GM21526 (cell line): ENCODE results near the gene RAB41.
"Not testable (repeated sequence)": the region's sequence is repeated elsewhere in the genome, so short reads cannot be mapped to it uniquely, and the experiment has no call there.

Experiments
- ATAC-seq: cut with Tn5 transposase; IDR thresholded peaks from one replicate; pipeline ENCODE4 v1.9.1; 2021; ENCODE audit warnings: moderate library complexity; ENCODE audit not compliant: unreplicated experiment, low FRiP score

Gene RAB41

DNA sequence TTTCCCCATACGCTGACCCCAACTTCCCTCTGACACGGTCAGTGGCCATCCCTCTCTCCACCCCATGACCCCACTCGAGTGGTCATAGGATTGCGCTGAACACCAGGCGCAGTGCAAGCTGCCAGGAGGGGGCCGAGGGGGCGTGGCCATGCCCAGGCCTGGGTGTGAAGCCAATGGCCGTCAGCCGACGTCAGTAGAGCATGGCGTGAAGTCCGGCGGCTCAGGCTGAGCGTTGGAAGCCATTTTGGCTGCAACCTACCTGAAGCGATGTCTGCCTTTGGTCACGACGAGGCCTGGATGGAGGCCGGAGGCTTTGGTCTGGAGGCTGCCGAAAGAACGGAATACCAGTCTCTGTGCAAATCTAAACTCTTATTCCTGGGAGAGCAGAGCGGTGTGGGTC, at the start of gene RAB41:
Gene RAB41, plus strand, starts transcription at position 222 of the 400 bp plus-strand sequence. Its CDS starts 46 bp downstream, at position 268.
- ATAC-seq: no peak

- ATAC-seq: no peak
Measured at GRCh38 chrX:70234355-70234754, 47.6 kb upstream of the RAB41 start, which contains the start of gene AWAT1. AWAT1 (plus strand) TSS chrX:70234655; CDS start chrX:70234696, 41 bp downstream.

- ATAC-seq: no peak
Measured at GRCh38 chrX:70240751-70241150, 41.2 kb upstream of the RAB41 start.

GRCh38 chrX:70241501-70241900, 40.5 kb upstream of the RAB41 start:
- ATAC-seq: no peak

DNA sequence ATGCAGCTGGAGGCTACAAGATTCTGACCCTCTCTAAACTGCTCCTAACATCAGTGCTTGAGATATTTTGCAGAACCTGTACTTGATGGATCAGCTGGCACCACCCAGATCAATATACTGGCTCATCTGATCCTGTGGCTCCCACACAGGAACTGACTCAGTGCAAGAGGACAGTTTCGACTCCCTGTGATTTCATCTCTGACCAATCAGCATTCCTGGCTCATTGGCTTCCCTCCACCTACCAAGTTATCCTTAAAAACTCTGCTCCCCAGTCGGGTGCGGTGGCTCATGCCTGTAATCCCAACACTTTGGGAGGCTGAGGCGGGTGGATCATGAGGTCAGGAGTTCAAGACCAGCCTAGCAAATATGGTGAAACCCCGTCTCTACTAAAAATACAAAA, 38.4 kb upstream of the RAB41 start:
- ATAC-seq: not testable (repeated sequence)

GRCh38 chrX:70244881-70245280, 37.1 kb upstream of the RAB41 start:
- ATAC-seq: no peak

- ATAC-seq: no peak
Measured at GRCh38 chrX:70247252-70247651, 34.7 kb upstream of the RAB41 start.

- no peak for ATAC-seq
Measured at GRCh38 chrX:70252491-70252890, 29.5 kb upstream of the RAB41 start.

DNA sequence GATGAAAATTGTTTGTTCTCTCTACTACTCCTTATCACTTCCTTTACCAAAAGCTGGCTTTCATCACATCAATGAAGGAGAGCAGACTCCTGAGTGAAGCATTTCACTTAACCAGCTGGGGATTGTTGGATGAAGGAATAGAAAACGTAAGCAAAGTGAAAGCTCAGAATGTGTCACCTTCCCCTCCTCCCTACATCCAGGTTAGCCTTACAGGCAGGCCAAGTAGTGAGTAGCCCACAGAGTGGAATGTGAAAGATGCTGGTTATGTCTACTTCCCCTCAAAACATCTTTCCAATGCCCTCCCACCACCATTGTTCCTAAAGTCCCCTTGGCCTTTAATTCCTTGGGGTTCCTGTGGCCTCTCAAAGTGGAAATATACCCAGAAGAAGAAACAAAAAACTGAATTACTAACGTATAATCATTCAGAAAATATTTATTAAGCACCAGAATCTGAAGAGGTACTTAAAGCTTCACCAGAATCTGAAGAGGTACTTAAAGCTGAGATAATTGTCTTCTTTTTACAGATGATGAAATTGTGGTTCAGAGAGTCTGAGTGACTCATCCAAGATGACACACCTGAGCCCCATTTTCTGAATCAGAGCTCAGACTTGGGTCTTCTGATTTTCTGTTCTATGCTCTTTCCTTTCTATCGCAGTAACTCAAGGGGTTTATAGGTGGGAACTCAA, 28.5 kb upstream of the RAB41 start:
- no peak for ATAC-seq

DNA sequence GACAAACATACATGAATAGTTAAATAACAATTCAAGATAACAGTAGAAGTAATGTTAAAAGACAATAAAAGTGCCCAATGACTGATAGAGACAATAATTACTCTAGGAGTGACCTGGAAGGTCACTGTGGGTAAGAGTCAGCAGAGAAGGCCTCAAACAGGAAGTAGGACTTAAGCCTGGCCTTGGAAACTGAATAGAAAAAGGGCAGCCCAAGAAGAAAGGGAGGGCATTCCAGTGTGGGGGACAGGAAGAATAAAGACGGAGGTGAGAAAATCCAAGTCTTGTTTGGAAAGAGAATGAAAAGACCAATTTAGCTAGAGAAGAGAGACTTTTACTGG, 27.9 kb upstream of the RAB41 start:
- ATAC-seq: no peak

DNA sequence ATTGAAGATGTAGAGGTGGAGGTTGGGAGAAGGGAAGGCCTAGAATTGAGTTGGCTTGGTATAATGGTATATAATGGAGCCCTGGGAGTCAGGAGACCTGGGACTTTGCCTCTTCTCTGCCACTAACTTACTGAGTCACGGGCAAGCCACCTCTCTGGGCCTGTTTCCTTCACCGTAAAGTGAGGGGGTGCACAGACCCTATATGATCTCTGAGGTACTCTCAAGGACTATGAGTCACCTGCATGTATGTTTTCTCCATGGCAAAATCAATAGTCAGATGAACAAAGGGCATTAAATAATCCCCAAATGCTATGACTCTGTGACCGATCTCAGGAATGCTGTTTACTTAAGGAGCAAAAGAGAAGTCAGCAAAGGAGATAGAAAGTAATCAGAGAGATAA, 27.1 kb upstream of the RAB41 start:
- no peak for ATAC-seq

DNA sequence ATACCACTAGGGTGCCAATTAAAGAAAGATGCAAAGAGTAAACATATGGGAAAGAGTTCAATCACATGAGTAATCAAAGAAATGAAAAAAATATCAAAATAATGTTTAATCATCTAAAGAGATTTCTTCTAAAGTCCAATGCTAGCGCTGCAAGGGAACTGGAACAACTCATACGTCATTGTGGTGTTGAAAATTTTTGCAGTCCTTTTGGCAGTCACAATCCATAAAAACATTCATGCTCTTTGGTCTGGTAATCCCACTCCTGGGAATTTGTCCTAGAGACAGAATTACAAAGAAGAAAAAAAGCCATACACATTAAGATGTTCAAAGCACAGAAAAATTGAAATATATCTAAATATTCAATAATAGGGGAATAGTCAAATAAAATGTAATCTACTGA, 26.5 kb upstream of the RAB41 start:
- no peak for ATAC-seq

- ATAC-seq: no peak
Measured at GRCh38 chrX:70257423-70258288, 24.3 kb upstream of the RAB41 start.

DNA sequence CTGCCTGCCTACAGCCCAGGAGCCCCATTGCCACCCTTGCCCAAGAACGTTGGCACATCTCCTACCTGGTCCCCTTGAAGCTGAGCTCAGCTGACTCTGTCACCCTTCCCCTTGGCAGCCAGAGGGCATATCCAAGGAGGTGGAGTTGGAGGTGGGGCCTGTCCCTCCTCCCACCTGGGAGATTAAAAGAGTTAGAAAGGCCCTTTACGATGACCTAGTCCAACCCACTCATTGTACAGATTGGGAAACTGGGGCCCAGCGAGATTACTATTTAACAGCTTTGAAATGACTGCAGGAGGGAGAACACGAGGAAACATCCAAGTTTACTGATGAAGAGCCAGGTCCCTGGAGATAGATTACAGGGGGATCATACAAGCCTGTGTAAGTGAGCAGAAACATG, 21.9 kb upstream of the RAB41 start, which contains the start of gene P2RY4:
Gene P2RY4, minus strand, starts transcription at position 101 of the 400 bp plus-strand sequence. CDS start 580 bp downstream, outside the sequence.
- no peak for ATAC-seq

DNA sequence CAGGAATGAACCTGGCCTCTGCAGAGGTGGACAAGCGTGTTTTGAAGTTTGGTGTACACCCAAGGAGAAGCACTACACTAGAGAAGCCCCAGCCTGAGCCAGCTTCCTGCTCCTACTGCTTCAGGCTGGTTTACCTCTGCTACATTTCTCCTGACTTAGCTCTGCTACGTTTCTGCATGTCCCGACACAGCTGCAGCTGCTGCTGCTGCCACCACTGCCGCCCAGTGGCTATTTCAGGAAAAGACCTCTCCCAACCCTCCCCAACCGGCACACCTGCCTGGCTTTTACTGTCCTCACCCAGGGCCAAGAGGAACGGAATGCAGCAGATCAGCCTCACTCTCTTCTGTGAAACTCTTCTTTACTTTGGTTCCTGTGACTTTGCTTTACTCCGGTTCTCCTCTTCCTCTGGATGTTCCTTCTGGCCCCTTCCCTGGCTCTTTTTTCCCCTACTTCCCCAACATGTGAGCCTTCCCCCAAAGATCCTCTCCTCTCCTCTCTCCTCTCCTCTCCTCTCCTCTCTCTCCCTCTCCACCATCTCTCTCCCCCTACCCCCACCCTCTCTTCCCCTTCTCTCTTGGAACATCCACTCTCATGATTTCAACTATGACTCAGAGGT, 18.9 kb upstream of the RAB41 start:
- no peak for ATAC-seq

DNA sequence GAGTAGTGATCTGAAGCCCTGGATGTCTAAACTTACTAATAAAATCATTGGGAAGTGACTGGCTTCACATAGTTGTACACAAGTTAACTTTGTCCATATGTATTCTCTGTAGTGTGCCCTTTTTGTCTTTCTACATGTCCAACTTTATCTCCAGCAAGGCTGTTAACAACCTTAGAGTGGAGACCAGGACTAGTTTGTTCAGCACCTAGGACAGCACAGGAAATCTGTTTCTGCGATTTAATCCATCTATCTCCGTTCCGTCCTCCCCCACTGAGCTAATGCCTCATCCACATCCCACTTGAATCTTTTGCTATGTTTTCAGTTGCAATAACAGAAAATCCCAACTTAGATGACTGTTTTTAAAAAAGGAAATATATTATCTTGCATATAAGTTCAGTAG, 17.2 kb upstream of the RAB41 start:
- ATAC-seq: no peak

DNA sequence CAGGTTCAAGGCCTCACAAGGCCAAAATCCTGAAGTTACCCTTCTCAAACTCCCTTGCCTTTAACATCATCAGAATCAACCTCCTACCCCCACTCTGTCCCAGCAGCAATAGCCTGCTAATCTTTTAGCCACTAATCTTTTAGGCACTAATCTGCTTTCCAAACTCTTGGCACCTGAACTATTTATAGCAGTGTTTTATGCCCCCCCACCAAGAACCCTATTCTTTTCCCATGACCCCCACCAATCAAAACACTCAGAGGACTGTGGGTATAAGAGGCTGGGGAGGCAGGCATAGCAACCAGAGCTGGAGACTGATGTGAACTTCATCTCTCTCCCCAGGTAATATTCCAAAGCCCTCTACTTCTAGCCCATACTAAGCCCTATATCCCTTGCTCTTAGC, 13.9 kb upstream of the RAB41 start, which contains the start of gene ARR3:
Gene ARR3, plus strand, starts transcription at position 301 of the 400 bp plus-strand sequence. CDS start 1,052 bp downstream, outside the sequence.
- no peak for ATAC-seq

- ATAC-seq: not testable (repeated sequence)
Measured at GRCh38 chrX:70274029-70274428, 7.9 kb upstream of the RAB41 start.

- no peak for ATAC-seq
Measured at GRCh38 chrX:70279081-70279480, 2.9 kb upstream of the RAB41 start.

DNA sequence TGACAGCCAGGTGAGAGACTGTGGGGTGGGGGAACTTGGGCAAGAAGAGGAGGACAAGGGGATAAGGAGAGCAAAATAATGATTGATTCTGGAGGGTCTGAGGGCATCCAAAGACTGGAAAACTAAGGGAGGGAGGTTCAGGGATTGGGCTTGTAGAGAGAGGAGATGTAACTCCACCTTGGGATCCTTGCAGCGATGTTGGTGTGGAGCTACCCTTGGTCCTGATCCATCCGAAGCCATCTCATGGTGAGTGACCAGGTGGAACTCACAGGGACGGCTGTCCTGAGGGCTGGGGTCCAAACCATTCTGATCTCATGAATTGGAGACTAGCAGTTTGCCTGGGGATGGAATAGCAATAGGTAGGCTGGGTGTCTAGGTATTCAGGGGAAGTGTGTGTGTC, 1.4 kb upstream of the RAB41 start:
- ATAC-seq: no peak

DNA sequence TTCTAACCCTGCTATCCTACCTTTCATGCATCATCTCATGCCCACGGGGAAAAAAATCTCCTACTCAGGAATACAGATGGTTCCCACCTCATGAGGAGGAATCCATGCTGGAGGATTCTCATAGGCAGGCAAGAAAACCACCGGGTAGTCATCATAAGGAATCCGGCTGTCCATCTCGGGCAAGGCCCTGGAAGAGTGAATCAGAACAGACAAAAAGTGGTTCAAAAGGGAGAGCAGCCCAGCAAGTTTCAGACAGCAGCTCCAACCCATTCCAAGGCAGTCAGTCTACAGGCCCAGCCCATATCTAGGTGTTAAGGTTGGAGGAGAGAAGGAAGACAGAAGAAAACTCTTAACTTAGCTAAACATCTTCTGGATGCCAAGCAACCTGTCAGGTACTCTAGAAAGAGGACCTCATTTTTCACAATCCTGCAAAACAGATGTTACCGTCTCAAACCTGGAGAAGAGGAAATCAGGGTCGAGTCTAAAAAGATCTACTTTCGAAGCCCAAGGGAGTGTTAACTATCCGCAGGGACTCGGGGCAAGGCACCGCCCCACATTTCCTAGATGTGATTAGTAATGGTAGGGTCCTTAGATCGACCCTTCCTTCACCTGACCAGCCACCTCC, 7.3 kb downstream of the RAB41 start:
- ATAC-seq: peak; percentile 28
